NCI-H128 (cell line): ENCODE results near the gene TLE4.

Experiments used
- DNase-seq: peaks from one replicate; lab custom pipeline; 2025; ENCODE audit not compliant: unreplicated experiment; lab: John Stamatoyannopoulos, UW

Gene TLE4

DNA sequence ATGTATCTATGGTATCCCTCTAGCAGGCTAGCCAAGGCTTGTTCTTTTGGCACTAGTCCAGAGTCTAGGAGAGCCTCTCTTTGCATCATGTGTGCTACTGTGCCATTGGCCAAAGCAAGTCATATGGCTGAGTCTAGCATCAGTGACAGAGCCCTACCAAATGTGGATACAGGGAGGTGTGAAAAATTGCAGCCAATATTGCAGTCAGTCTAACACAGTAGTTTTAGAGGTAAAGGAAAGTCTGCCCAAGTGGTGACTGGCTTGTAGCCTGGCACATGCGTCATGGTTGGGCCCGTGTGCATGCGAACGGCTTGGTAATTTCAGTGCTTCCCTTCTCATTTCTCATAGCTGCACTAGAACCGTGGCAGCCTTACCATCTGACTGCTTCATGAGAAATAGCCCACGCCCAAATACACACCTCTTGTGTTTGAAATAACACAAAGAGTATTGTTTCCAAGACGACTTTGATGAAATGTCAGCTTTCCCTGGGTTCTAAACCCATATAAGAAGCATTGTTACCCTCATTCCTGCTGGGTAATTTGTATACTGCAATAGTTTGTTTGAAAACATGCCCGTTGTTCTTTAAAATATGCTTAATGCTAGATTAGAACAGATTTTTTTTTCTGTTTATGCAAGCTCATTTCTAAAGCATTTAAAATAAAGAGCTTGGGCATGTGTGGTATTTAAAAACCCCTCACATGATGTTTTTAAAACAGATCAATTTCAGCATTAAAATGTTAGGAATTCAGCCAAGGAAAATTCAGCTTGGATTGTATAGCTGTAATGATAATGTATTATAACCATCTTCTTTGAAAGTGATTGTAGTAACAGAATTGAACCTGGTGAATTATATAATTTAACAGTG is 113.2 kb downstream of the TLE4 start:
- no peak for DNase-seq

DNA sequence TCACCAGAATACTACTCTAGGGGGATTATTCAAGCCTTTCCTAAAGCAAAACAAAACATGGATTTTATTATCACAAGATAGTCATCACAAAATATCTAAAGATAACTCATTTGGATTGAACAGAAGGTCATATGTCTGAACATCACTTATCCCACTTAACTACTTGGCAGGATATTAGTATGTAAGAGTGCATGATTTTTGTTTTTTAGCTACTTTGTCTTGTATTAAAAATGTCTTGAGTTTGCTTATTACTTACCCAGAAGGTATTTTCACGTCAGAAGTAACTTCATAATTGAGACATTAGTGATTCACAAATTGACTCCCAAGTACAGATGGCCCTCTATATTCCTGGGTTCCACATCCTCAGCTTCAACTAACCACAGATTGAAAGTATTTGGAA is 113.8 kb downstream of the TLE4 start:
- DNase-seq, result no peak

DNA sequence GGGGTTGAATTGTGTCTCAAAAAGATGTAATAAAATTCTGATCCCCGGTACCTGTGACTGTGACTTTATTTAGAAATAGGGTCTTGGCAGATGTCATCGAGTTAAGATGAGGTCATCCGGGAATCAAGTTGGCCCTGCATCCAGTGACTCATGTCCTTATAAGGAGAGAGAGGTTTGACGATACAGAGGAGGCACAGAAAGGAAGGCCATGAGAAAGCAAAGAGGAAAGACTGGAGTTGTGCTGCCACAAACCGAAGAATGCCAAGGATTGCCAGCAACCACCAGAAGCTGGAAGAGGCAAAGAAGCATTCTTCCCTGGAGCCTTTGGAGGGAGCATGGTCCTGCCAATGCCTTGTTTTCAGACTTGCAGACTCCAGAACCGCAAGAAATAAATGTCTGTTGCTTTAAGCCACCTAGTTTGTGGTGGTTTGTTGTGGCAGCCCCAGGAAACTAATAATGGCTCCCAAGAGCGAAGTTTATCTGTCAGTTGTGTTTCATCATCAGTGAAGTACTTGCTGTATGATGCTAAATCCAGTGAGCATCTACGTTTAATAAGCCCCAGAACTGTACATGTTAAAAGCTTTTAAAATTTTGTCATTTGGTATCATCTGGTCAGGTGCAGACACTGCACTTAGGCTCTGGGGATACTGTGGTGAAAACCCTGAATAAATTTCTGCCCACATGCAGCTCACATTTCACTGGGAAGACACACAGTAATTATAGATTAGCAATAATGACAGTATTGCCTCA is 114.8 kb downstream of the TLE4 start:
- DNase-seq, result no peak

DNA sequence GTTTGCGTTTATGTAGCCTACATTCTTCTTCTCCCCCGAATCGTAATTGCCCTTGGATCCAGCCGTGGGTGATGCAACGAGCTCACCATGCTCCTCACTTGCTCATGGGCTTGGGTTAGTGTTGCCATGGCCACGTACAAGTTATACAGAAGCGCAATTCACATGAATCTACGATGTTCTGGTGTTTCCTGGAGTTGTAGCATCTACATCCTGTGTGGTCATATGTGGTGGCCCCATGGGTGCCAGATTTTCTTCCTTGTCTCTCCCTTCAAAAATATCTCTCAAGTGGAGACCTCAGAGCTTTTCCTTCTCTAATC is 115.3 kb downstream of the TLE4 start:
- DNase-seq, result no peak

DNA sequence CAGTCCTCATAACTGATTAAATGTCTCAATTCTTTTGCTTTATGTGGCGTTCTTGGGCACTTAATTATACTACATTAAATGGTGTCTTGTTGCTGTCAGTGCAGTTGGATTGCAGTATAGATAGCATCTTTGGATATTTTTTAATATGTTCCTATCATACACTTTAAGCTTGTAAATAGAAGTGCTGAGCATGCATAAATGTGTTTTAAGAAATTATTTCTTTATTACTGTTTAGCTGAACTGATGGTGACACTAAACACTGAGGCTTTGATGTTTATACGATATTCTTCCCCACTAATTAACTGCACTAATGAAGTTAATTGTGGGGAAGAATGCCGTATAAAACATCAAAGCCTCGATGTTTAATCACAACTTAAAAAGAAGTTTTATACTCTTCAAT is 116.6 kb downstream of the TLE4 start:
- no peak for DNase-seq

DNA sequence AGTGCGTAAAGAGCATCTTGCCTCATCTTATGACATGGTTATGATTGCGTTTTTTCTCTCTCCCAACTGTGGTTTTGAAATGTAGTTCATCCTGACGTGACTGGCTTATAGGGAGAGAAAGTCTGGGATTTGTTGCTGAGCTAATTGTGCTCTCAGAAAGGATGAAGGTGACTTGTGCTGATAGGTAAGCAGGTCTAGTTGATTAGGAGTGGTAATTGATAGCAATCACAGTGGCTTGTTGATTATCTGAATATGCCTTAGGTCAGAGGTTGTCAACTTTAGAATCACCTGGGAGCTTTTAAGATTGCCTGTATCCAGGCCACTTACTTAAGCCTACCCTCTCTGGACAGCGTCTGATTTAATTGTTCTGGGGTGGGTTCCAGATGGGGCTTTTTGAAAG is 117.8 kb downstream of the TLE4 start:
- no peak for DNase-seq

DNA sequence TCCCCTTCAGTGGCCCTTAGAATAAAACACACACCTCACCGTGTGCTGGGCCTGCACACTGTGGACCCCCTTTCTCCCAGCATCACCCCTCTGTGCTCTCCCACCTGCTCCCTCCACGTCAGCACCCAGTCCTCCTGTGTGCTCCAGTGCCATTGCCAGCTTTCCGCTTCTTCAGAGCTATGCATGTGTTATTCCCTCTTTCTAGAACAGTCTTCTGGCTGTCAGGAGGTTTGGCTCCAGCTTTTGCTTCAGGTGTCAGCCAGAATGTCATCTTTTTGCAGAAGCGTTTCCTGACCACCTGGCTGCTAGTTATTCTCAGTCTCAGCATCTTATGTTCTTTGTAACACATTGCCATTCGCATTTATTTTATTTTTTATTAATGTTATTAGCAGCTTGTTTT is 119.7 kb downstream of the TLE4 start:
- no peak for DNase-seq

DNA sequence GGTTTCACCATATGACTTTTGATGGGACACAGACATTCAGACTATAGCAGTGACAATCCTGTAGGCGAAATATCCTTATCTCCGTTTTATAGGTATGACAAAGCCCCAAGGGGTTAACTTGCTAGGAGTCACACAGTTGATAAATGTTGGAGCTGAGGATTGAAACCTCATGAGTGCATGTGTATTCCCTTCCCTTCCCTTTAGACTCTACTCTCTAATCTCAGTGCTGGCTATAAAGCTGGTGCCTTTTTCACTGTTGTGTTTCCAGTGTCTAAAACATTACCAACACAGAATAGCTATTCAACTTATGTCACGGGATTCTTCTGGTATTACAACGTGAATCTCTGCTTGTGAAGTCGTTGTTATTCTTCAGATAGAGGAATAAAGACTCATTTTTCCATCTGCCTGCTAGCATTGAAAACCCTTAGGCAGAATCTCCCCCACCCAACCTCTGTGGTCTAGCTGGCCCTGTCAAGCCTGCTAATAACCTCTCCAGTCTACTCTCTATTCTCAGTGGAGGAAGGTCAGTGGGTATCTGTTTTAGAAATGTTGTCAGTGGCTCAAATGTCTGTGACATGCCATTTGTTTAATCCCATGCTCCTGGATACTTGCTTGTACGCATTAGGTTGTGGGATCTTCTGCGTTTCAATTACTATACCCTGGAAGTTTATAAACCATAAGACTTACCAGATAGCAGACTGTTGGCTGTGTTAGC is 121.2 kb downstream of the TLE4 start:
- no peak for DNase-seq

DNA sequence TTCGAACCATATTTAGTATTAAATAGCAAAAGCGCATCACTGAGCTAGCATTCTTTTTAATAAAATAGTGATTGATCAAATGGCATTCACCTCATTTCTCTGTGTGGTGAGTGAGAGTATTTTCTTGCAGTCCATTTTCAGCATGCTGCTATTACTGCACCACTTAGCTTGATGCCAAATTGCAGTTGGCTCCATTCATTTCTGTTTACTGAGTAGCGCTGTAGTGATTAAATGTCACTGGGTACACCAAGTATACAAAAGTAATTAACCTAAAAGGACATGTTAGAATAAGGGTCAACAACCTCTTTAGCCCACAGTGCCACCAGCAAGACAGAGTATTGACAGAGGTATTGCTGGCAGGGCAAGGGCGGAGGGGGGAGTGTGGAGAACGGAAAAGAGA is 122.0 kb downstream of the TLE4 start:
- DNase-seq, result peak; percentile 8

DNA sequence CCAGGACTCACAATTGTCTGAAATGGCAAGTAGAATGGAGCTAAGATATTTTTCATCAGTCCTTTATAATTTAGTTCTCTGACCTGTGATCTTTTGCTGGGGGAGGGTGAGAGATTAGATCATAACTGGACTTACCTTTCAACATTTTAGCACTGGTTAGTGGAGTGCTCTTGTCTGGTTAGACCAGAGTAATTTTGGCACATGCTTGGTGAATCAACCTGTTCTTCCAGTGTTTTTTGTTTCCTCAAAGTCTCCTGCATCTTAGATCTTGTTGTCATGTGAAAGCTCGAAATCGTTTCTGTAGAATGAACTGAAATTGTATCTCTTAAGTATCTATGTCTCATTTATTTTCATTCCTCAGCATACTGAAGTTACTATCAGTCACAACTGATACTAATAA is 122.4 kb downstream of the TLE4 start:
- no peak for DNase-seq

DNA sequence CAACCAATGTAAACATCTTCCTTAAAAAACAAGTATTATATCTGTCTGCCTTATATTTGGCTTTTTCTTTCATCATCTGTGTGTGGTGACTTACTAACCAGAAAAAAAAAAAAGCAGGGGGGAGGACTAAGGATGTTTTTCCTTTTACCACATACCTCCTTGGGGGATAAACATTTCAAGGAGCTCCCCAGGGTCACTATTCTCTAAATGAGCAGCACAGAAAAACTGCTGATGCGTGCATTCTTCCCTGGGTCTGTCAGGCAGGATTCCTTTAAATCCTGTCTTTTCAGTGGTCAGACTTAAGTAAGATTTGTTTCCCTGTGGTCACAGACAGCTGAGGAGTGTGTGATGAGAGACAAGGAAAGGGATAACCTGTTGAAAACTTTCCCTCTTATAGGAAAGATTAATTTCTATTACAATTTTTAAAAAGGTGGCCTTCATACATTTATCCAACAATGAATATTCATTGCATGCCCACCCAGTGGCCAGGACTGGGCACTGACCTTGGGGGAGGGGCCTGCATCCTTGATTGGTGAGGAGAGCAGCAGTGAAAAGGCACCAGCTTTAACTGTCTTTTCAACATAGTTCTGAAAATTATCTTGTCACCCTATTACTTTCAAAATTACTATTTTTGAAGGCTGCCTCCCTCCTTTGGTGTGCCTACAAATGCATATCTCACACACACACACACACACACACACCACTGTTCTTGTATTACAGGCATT is 123.1 kb downstream of the TLE4 start:
- no peak for DNase-seq

DNA sequence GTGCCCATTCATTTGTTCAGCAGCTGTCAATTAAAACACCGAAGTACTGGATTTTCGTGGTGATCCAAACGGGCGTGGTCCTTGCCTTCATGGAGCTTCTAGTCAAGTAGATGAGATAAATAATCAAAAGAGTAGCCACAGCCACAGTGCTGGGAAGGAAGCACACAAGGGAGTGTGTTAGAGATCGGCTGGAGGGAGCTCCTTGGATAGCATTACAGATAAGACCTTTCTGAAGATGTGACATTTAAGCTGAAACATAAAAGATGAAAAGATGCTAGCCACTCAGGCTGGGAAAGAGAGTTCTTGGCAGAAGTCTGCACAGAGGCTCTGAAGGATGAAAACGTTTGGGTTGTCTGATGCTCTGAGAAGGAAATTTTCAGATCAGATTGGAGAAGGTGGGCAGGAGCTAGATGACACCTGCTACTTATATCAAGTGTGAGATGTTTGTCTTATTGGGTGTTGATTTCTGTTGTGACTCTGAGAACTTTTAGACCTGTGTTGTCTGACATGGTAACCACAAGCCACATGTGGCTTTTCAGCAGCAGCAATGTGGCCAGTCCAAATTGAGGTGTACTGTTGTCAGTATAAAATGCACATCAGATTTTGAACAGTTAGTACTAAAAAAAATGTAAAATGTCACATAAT is 123.9 kb downstream of the TLE4 start:
- no peak for DNase-seq

DNA sequence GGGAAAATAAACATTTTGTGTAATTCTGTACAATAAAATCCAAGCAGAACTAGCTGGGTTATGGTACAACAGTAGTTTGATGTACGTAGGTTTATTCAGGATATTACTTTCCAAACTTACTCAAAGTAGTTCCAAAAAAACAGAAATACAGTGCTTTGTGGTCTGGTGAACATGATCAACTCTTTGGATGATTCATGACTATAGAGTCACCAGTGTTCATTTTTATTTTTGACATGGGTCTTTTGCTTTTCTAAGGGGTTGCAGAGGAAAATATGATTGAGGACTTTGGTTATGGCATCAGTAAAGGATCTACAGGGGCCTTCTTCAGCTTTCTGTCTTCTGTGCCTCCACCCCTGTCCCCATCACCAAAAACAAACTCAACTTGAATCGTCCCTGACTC is 127.2 kb downstream of the TLE4 start:
- no peak for DNase-seq

DNA sequence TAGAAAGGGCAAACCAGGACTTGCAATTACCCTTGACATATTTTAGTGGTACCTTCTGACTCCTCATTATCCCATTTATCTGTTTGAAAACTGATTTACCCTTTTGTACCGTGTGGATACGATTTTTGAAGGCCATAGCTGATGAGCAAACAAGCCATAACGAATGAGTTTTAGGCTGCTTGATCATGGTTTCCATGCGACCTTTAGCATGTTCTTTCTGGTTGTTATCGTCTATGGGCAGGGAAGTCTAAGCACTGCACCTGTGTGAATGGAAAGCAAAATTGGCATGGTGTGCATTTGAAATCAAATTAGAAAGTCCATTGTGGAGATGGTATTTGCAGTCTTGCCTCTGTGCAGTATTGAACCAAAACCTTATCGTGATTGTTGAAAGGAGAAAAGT is 127.7 kb downstream of the TLE4 start:
- no peak for DNase-seq

DNA sequence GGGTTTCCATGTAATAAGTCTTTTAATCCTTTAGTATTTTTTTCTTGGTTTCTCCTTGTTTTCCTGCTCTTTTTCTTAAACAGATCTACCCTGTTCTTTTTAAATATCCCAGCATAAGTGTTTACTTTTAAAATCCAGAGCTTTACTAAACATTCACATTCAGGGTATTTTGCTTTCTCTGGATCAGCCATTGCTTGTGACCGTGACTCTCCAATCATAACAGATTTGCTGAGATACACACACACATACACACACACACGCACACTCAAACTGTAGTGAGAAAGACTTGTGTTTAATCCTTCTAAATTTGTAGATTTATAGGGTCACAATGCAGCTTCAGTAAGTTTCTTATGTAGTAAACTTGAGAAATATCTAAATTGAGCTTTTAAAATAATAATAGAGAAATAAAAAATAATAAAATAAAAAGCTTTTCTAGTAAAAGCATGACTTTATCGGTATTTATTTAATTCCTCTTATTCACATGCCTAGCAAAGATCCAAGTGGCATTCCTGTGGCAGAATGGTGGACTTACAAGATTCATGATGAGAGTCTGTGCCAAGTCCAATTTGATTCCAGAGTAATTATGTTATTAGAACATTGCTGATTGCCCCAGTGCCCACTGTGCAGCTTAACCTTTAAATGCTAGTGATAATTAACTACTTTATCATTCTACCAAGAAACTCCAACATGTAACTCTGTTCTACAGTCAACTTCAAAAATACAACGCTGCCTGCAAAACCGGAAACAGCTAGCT is 129.0 kb downstream of the TLE4 start:
- no peak for DNase-seq

DNA sequence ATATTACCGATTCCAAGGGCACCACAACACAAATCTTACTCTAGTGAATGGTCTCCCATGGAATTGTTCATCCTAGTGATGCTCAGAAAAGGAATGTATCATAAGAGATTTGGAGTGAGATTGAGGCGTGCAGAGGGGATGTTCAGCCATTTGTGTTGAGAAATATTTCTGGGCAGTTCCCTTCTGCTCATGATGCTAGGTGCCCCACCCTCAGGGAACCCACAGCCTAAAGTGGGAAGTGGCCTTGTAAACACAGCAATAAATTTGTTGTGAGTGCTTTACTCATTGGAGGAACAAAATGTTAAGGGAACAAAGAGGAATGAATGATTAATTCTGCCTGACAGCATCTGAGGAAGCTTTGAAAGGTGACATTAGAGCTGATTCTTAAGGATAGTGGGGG is 129.9 kb downstream of the TLE4 start:
- DNase-seq, result no peak

DNA sequence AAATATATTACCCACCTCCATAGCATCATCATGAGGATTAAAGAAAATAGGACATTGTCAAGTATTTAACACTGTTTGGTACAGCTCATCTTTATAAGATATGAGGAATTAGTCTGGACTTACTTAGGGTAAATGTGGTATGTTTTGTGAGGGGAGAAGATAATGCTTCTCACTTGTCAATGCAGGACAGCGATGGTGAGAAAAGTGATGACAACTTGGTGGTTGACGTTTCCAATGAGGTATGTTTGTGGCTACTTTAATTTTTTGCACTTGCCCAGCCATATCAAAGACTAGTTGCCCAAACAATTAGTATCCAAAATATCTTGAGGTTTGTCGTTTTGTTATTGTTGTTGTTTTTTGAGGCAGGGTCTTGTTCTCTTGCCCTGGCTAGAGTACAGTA is 133.9 kb downstream of the TLE4 start:
- no peak for DNase-seq

DNA sequence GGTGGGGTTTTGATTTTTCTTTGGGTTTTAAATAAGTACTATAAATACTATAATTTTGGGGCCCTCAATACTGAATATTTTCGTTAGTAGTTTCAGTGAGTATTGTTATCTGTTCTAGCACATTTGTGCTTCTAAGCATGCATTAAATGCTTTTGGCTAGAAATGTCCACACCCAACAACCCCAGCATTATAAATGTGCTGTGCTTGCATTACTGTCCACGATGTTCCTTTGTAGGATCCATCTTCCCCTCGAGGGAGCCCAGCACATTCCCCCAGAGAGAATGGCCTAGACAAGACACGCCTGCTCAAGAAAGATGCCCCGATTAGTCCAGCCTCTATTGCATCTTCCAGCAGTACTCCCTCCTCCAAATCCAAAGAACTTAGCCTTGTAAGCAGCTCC is 134.7 kb downstream of the TLE4 start:
- DNase-seq, result no peak

DNA sequence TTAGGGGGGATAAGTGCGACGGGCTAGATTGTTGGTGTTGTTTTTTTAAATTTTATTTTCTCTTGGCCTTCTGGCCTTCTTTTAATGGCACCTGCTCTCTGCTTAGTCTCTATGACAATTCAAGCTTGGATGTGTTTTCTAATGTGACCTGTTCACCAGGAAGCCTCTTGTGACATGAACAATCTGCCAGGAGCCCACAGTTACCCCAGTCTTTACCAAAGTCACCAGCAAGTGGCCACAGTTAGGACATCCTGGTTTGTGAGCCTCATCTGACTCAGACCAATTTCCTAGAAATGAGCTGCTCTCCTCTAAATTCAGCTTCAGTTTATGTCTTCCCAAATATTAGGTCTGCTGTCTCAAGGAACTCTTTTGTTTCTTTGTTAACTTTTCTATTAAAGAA is 135.8 kb downstream of the TLE4 start:
- no peak for DNase-seq

DNA sequence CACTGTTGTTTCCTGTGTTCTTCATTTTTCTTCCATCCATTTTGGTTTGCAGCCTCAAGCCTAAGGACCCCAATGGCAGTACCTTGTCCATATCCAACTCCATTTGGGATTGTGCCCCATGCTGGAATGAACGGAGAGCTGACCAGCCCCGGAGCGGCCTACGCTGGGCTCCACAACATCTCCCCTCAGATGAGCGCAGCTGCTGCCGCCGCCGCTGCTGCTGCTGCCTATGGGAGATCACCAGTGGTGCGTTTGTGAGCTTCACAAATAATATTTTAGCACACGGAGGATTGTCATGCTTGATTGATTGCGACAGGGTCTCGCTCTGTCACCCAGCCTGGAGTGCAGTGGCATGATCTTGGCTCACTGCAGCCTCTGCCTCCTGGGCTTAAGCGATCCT is 136.8 kb downstream of the TLE4 start:
- no peak for DNase-seq
